ENCODE data around the gene CPXM1.
"Not testable (repeated sequence)": the region's sequence is repeated elsewhere in the genome, so short reads cannot be mapped to it uniquely, and the experiment has no call there.

CPXM1 gene

GRCh38 chr20:2820896-2821869 lies 20.8 kb upstream of the CPXM1 start:
- no peak for FAIRE-seq

GRCh38 chr20:2820084-2820895 lies 19.9 kb upstream of the CPXM1 start:
- FAIRE-seq, result no peak

DNA sequence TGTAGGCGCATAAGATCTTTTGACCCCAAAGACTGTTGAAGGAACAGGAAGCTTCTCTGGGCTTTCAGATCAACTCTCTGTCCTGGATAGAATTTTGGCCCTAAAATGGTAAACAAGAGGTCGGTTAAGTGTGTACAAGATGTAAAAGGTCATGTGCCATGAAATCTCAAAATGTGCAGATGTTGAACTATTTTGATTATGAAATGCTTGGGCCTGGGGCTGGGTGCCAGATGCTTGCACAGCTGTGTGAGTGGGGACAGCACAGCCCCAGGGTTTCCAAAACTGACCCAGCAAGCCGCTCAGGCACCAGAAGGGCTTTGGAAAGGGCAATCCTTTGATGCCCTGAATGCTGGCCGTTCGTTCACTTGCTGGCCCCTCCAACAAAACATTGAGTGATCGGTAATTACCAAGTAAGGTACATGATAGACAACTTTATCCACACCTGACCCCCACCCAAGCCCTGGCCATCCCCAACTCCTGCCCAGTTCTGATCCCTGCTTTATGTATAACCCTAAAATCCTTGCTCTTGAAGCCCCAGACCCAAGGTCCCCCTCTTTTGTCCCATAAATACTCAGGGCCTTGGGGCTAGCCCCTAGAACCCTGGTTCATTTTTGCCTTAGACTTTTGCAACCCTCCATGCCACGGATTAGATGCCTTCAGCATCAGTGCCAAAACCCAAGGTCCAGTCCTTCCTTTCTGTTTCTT lies 17.6 kb upstream of the CPXM1 start:
- FAIRE-seq, result no peak

DNA sequence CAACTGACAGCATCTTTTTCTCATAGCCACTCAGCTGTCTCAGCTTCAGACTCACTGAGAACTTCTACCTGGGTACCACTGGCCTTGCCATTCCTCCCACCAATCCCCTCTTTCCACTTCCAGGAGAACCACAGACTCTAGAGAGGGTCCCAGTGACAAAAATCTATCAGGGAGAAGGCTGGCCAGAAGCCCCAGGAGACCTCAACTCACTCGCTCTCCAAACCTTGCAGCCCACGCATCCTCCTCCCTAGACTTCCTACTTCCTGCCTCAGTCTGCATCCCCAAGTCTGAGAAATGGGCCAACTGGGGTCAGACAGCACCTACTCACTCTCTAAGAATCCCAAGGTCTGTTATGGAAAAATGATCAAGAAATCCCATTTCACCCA lies 16.9 kb upstream of the CPXM1 start:
- FAIRE-seq, result no peak

- no peak for FAIRE-seq
Measured at GRCh38 chr20:2816583-2817340, 16.3 kb upstream of the CPXM1 start.

DNA sequence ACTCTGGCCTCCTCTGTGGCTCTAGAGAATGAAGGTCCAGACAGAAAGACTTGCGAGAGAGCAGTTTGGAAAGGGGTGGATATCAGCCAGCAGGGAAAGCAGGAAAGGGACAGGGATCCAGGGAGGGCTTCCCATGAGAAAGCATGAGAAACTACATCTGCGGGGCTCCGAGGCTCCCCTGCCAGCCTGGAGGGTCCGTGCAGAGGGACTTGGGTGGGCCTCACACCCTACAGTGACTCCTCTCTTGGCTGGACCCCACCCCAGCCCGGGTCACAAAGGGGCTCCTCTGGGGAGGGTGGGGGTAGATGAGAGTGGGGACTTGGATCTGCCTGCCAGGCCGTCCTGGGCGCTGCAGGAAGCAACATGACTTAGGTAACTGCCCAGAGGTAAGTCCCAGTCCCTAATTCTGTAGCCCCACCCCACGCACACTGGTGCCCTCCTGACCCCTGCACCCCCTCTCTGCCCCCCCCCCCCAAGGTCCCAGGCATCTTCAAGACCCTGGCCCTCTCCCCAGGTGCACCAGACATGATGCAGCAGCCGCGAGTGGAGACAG lies 15.7 kb upstream of the CPXM1 start, which contains the start of gene TMEM239:
TMEM239 (plus strand) TSS at position 335 of the 553 bp plus-strand sequence; CDS start at position 526, 191 bp downstream.
- no peak for FAIRE-seq

DNA sequence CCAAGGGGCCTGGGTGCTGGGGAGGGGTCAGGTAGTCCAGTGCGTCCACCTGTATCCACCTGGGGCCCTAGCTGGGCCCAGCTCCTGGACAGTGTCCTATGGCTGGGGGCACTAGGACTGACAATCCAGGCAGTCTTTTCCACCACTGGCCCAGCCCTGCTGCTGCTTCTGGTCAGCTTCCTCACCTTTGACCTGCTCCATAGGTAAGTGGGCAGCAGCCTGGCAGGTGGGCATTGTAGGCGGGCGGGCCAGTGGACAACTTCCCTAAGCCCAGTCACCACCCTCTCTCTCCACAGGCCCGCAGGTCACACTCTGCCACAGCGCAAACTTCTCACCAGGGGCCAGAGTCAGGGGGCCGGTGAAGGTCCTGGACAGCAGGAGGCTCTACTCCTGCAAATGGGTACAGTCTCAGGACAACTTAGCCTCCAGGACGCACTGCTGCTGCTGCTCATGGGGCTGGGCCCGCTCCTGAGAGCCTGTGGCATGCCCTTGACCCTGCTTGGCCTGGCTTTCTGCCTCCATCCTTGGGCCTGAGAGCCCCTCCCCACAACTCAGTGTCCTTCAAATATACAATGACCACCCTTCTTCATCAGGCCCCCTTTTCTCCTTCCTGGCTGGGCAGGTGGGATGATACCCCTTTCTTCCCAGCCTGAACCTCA lies 14.9 kb upstream of the CPXM1 start:
- FAIRE-seq, result no peak

GRCh38 chr20:2814587-2815051 lies 14.2 kb upstream of the CPXM1 start, which contains the start of gene C20orf141:
C20orf141 (plus strand) TSS chr20:2814987; CDS start chr20:2815185, 198 bp downstream.
- no peak for FAIRE-seq

DNA sequence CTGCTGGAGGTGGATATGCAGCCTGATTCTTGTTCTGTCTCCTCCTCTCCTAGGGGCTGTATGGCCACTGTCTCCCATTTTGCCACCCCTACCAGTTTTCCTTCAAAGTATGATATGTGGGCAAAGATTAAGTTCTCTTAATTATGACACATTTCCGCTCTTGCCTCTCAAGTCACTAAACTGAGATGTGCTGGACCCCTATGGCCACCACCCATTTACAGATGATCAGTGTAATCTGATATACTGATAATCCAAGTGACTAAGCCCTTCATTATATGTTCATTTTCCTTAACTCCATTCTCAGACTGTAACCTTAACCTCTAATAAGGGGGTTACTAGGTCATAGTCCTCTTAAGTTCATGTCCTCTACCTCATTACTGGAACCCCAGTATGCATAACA lies 13.6 kb upstream of the CPXM1 start:
- FAIRE-seq, result no peak

- FAIRE-seq, result no peak
Measured at GRCh38 chr20:2812189-2812588, 11.8 kb upstream of the CPXM1 start.

DNA sequence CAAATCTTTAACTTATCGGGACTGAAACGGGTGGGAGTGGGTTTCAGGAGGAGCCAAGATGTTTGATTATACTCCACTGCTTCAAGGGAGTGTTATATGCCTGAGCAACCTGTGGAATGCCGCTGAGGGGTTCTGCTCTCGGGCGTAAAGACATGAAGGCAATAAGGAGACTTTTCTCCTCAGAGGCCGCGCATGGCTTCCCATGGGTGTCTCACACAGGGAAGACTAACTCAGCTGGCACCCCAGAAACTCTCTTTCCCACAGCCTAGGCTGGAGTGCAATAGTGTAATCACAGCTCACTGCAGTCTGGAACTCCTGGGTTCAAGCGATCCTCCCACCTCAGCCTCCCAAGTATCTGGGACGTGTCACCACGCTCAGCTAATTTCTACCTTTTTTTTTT lies 9.3 kb upstream of the CPXM1 start:
- no peak for FAIRE-seq

GRCh38 chr20:2807929-2808328 lies 7.5 kb upstream of the CPXM1 start:
- not testable (repeated sequence) for FAIRE-seq

DNA sequence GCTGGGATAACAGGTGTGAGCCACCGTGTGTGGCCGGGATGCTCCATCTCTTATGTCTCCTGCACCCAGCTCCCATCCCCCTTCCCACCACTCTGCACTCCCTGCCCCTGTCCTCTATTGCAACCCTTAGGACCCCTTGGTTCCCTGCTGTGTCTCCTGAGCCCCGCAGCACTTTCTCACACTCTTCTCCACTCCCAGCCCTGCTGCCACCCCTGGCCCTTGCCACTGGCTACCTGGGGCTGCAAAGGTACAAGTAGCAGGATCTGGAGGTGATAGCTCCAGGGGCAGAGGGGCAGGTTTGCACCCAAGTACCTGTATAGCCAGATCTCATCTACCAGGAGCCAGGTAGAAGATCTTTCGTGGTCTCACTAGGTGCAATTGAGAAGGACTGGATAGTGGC lies 6.6 kb upstream of the CPXM1 start:
- FAIRE-seq, result no peak

GRCh38 chr20:2806351-2806701 lies 5.9 kb upstream of the CPXM1 start:
- FAIRE-seq, result no peak

DNA sequence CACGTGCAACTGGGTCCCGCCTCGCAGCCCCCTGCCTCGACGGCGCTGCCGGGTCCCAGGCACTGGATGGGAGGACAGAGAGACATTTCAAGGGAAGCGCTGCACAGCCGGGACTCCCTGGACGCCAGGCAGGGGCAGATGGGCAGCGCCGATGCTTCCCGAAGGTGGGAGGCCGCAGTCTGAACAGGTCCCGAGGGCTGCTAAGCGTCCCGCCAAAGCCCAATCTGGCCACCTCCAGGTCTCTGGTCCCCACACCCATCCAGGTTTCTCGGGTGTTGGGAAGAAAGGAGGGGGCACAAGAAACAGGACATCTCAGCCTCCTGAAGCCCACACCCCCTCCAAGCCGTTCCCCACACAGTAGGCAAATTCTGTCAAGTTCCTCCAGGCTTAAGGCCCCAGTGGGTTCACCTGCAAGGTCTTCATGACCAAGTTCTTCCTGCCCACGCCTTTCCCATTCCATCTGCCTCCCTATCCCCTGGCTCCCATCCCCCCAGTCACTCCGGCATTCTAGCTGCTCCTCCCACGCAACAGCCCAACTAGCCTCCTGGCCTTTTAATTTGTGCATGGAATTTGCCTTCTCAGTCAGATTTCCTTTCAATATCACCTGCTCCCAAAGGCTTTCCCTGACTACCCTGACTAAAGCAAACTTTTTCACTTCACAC lies 5.4 kb upstream of the CPXM1 start:
- FAIRE-seq, result no peak

DNA sequence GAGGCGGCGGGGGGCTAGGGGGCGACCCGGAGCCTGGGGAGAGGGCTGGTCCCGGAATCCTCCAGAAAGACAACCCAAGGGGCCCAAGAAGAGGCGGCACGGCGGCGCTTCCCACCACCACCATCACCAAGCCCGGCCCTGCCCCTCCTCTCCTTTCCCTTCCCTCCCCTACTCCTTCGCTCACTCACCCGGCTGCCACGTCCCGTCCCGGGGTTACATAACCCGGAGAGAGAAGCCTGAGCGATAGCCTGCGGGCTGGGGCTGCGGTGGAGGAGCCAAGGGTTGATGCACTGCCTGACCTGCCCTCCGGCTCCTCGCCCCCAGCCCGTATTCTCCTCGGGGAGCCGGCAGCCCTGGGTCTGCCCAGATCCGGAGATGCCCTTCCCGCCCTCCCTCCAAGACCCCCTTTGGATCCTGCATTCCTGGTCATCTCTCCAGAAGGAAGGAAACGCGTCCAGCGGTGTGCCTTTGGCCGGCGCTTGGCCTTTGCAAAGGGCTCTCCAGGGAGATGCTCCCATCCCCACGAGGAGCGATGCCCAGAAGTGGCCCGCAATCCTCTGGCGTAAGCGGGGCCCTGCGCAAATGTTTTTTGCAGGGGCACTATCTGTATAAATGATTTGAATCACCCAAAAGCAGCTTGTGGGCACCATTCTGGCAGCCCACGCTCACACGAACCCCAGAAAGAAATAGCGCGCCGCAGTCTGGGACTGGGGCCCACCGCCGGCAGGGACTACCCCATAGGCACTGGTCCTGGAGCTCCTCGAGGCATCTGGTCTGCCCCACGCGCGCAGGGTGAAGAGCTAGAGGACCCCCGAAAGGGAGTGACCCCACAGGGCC lies 4.6 kb upstream of the CPXM1 start:
- FAIRE-seq, result no peak

DNA sequence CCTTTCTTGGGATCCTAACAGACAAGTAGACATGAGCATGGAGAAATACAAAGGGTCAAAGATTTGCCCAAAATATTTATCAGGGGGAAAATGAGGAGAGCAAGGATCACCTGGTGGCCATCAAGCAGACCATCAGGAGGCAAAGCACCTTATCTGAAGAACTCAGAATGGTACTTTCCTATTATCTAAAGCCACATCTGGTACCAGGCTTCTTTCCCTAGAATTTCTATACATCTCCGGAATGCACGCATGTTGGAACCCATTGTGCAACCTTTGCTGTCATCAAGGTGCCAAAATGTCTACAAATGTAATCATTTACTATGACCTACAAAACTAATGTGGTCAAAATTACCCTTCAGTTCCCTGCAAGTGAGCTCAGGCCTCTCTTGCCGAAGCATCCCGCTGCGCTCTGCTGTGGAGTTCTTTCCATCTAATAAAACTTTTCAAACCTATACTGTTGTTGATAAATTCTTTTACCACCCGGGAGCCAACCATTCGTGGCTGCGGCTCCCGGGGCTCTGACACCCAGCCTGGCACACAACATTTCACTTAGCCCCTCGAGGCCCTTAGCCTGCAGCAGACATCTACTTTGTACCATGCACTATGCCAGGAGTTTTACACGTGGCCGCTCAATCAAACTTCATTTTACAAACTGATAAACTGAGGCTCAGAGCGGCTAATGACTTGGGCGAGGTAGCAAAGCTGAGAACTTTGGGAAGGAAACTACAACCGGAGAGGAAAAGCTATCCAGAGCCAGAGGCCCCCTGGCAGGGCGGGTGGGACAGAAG lies 3.8 kb upstream of the CPXM1 start:
- FAIRE-seq, result no peak

DNA sequence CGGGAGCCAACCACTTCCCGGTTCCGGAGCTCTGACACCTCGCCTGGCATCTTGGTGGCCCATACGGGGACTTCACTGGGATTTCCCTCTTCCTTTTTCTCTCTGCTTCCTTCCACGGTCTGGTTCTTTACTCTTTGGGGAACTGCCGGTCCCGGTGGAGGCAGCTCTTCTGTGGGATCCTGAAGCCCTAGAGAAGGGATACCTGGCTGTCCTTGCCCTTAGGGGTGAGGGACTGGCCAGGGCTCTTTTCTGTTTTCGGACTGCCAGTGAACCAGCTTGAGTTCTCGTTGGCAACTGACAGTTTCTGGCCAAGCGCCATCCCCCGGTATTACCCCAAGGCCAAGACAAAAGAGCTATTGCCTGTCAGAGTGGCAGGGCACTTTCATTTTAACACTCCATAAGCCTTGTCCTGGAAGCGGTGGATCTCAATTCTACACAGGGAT lies 880 bp upstream of the CPXM1 start:
- FAIRE-seq, result no peak

Measured in islet of Langerhans (tissue), 1 donor.